K562 (cell line): Measurements from ENCODE around the gene ANKS1A. TPM values are rescaled to one million over a fixed set of nuclear protein-coding genes. Genes with fewer than 3 reads are reported as not detected.

Experiments
- ATAC-seq: fragments of 200-7000 bp; cut with Tn5 transposase; 3 replicates; pipeline ENCODE4 v1.9.1; 2020; ENCODE audit warnings: moderate library complexity
- BruUV-seq: library from RNA; stranded (reverse); fragments of 400-500 nt; replicated peaks from 2 replicates; lab custom pipeline; 2021; lab: Mats Ljungman, UMichigan
- CTCF ChIA-PET: fragments of 300-600 bp; formaldehyde crosslinking; extraction: SDS; loops from one replicate; lab custom pipeline; 2021; ENCODE audit warnings: low intra/inter-chr PET ratio; lab: Yijun Ruan, JAX
- POLR2A ChIA-PET: fragments of 300-600, 350-650 bp; sonication (Branson Sonifier 250); formaldehyde crosslinking; extraction: SDS; loops from one replicate; lab custom pipeline; 2021; ENCODE audit warnings: antibody characterized with exemption, inconsistent platforms; lab: Yijun Ruan, JAX
- DNase-seq, 4 experiments: peaks; one replicate each; pipeline versions ENCODE4 v3.0.0 to v3.0.0-alpha.2; 2011 to 2018; ENCODE audit warnings: low spot score in 3 of 4, mixed read lengths in 3 of 4; ENCODE audit errors: extremely low read depth in 1 of 4
- FAIRE-seq: peaks from 2 replicates; lab custom pipeline; 2011; peaks lifted over from hg19 to GRCh38; lab: Jason Lieb, UNC
- H2AFZ ChIP-seq: 2 replicates; pipeline ENCODE4 v1.6.0; 2011; ENCODE audit warnings: low read depth, low read length, control low read depth, inconsistent platforms
- H3K27ac ChIP-seq: fragments of 200-600 bp; 3 replicates; pipeline ENCODE4 v1.8.0; 2011; ENCODE audit warnings: low read depth, mild to moderate bottlenecking, control low read depth, inconsistent platforms, low read length, moderate library complexity, mixed read lengths; ENCODE audit errors: extremely low read depth
- H3K27me3 ChIP-seq, 2 experiments: fragments of 300-600 bp in 1 of 2; 2 replicates in 1 of 2; 3 replicates in 1 of 2; pipeline versions ENCODE4 v1.6.0 to v1.8.0; 2011; ENCODE audit warnings: inconsistent platforms in 2 of 2, low read length in 2 of 2, mild to moderate bottlenecking in 1 of 2, mixed read lengths in 1 of 2, moderate library complexity in 1 of 2; ENCODE audit not compliant: control insufficient read depth in 2 of 2, insufficient read depth in 2 of 2
- H3K36me3 ChIP-seq: fragments of 300-600 bp; 3 replicates; pipeline ENCODE4 v1.8.0; 2011; ENCODE audit warnings: mild to moderate bottlenecking, low read length, inconsistent platforms; ENCODE audit not compliant: control insufficient read depth, insufficient read depth
- H3K4me1 ChIP-seq, 2 experiments: fragments of 200-600 bp in 1 of 2; replicated peaks in 1 of 2; 2 replicates in 1 of 2; 3 replicates in 1 of 2; pipeline versions ENCODE4 v1.5.1 to v1.8.0; 2011; ENCODE audit warnings: inconsistent platforms in 2 of 2, low read length in 2 of 2, mild to moderate bottlenecking in 1 of 2, mixed read lengths in 1 of 2, moderate library complexity in 1 of 2; ENCODE audit not compliant: control insufficient read depth in 2 of 2, insufficient read depth in 2 of 2
- H3K4me2 ChIP-seq: 2 replicates; pipeline ENCODE4 v1.6.1; 2011; ENCODE audit warnings: low read length, control low read depth, inconsistent platforms, mixed read lengths; ENCODE audit not compliant: insufficient read depth
- H3K4me3 ChIP-seq: fragments of 200-600 bp; sonication (generic), shearing (Covaris generic); 2 replicates; pipeline ENCODE4 v1.5.1; 2016; ENCODE audit warnings: control low read depth, inconsistent platforms
- H3K79me2 ChIP-seq: fragments of 200-600 bp; 3 replicates; pipeline ENCODE4 v1.8.0; 2011; ENCODE audit warnings: low read length, inconsistent platforms; ENCODE audit not compliant: control insufficient read depth, insufficient read depth
- H3K9ac ChIP-seq, 2 experiments: 2 replicates each; pipeline versions ENCODE4 v1.6.0 to v1.6.1; 2011; ENCODE audit warnings: low read depth in 2 of 2, low read length in 2 of 2, control low read depth in 1 of 2, inconsistent platforms in 1 of 2, mild to moderate bottlenecking in 1 of 2, mixed read lengths in 1 of 2; ENCODE audit not compliant: insufficient read depth in 1 of 2
- H3K9me1 ChIP-seq: one replicate; pipeline ENCODE4 v1.6.0; 2011; ENCODE audit warnings: inconsistent platforms, mild to moderate bottlenecking, low read length, moderate library complexity; ENCODE audit not compliant: control insufficient read depth, insufficient read depth
- H3K9me3 ChIP-seq: replicated peaks from 2 replicates; pipeline ENCODE4 v1.5.1; 2011; ENCODE audit warnings: low read depth, low read length, inconsistent platforms; ENCODE audit not compliant: control insufficient read depth, insufficient read depth
- H4K20me1 ChIP-seq: replicated peaks from 2 replicates; pipeline ENCODE4 v1.6.1; 2011; ENCODE audit warnings: low read length, inconsistent platforms, mixed read lengths; ENCODE audit not compliant: control insufficient read depth, insufficient read depth
- CHD1 ChIP-seq: fragments of 200-600 bp; sonication (generic); IDR thresholded peaks from one replicate; pipeline ENCODE4 v1.6.1; 2012; ENCODE audit warnings: mild to moderate bottlenecking, moderate library complexity, low read length, inconsistent platforms
- POLR2A ChIP-seq: fragments of 450-650 bp; conservative IDR thresholded peaks from 2 replicates; pipeline ENCODE4 v1.6.1; 2016
- SIRT6 ChIP-seq: IDR thresholded peaks from one replicate; pipeline ENCODE4 v1.6.1; 2012; ENCODE audit warnings: low read depth, mild to moderate bottlenecking, control low read depth, inconsistent platforms, low read length, moderate library complexity
- SRSF3 ChIP-seq: fragments of 200-400 bp; formaldehyde crosslinking; IDR thresholded peaks from 2 replicates; pipeline ENCODE4 v1.6.1; 2016; ENCODE audit warnings: mild to moderate bottlenecking, low read length, moderate library complexity; ENCODE audit not compliant: insufficient read depth
- ZNF717 ChIP-seq: fragments of 250-450 bp; sonication (Bioruptor Pico); IDR thresholded peaks from 2 replicates; pipeline ENCODE4 v1.5.0; 2021
- WGBS: fragments of 100-300 bp; shearing (Covaris generic); methylation state at CpG from one replicate; pipeline ENCODE4 v1.1.6; 2016; ENCODE audit warnings: low coverage, mixed read lengths; ENCODE audit not compliant: insufficient coverage; ENCODE audit errors: missing lambda C conversion rate; 5-methylcytosine and 5-hydroxymethylcytosine counted together
- in situ Hi-C: fragments of 300-500 bp; cut with MboI; formaldehyde crosslinking; loops from 4 replicates; pipeline ENCODE4 v1.15.0; 2018; ENCODE audit warnings: inconsistent platforms, mixed read lengths
- intact Hi-C: fragments of 100-400 bp; cut with micrococcal nuclease; formaldehyde crosslinking; loops from 2 replicates; pipeline ENCODE4 v1.14.2; 2022
- polyA plus RNA-seq, 8 experiments: library from polyadenylated mRNA; depleted of rRNA in 4 of 8; stranded (reverse) in 5 of 8; unstranded in 3 of 8; fragments of >200 nt; fragmentation: Nextera tagmentation in 2 of 8; fragmentation: Illumina TruSeq in 1 of 8; extraction: Ambion mirVana in 2 of 8; extraction: Trizol in 1 of 8; gene quantifications; 2 replicates each; pipeline versions ENCODE4 v1.2.1 to v1.2.3, GENCODE V29; 2011 to 2014; ENCODE audit warnings: inconsistent platforms in 1 of 8, missing spikeins in 1 of 8
- total RNA-seq, 7 experiments: library from RNA; depleted of rRNA in 6 of 7; stranded (reverse); fragments of >200 nt in 6 of 7; fragmentation: Illumina TruSeq in 2 of 7; extraction: Trizol in 2 of 7; gene quantifications; 2 replicates each; pipeline versions ENCODE4 v1.2.1 to v1.2.3, GENCODE V29; 2011 to 2021; ENCODE audit warnings: low replicate concordance in 1 of 7
- TF ChIP-seq, protein P1 (sequence below), 3 experiments: IDR thresholded peaks in 2 of 3; conservative IDR thresholded peaks in 1 of 3; 2 replicates each; pipeline ENCODE4 v1.5.1; 2011 to 2012; ENCODE audit warnings: low read length in 3 of 3, mild to moderate bottlenecking in 3 of 3, control low read depth in 2 of 3, improper control_type of control experiment in 1 of 3, inconsistent platforms in 1 of 3, low read depth in 1 of 3, mixed read lengths in 1 of 3, moderate library complexity in 1 of 3; ENCODE audit not compliant: insufficient read depth in 2 of 3
- TF ChIP-seq, protein P2 (sequence below): sonication (generic); formaldehyde crosslinking; IDR thresholded peaks from 2 replicates; pipeline ENCODE4 v1.8.1; 2022; ENCODE audit warnings: missing genetic modification reagents
- TF ChIP-seq, protein P3 (sequence below): fragments of 450-650 bp; formaldehyde crosslinking; IDR thresholded peaks from 2 replicates; pipeline ENCODE4 v1.4.0; 2020; ENCODE audit warnings: mild to moderate bottlenecking, moderate library complexity

ANKS1A gene
- total and polyA plus RNA-seq, 9 of the 15 experiments (the other 6 are each of a cell fraction or from before 2014, with no cell fraction given) = 1.1 to 13.8 (median 5.3) TPM

- TF ChIP-seq SRSF3 = no peak
- no peak for TF ChIP-seq ZNF717 (CRISPR knock-in tag)
- TF ChIP-seq, protein P1, sequence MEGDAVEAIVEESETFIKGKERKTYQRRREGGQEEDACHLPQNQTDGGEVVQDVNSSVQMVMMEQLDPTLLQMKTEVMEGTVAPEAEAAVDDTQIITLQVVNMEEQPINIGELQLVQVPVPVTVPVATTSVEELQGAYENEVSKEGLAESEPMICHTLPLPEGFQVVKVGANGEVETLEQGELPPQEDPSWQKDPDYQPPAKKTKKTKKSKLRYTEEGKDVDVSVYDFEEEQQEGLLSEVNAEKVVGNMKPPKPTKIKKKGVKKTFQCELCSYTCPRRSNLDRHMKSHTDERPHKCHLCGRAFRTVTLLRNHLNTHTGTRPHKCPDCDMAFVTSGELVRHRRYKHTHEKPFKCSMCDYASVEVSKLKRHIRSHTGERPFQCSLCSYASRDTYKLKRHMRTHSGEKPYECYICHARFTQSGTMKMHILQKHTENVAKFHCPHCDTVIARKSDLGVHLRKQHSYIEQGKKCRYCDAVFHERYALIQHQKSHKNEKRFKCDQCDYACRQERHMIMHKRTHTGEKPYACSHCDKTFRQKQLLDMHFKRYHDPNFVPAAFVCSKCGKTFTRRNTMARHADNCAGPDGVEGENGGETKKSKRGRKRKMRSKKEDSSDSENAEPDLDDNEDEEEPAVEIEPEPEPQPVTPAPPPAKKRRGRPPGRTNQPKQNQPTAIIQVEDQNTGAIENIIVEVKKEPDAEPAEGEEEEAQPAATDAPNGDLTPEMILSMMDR (IDR thresholded peaks at IDR 0.05 in 2 of 3, conservative IDR thresholded peaks at IDR 0.05 in 1 of 3; ENCODE audit: insufficient read depth in 2 of 3, low read depth in 1 of 3, low read length in 3 of 3) = no peak
- TF ChIP-seq, all 486 proteins: peak for 0
These were observed 149.0 kb downstream of the ANKS1A start (continued) for GRCh38 chr6:35038076-35038475.

DNA sequence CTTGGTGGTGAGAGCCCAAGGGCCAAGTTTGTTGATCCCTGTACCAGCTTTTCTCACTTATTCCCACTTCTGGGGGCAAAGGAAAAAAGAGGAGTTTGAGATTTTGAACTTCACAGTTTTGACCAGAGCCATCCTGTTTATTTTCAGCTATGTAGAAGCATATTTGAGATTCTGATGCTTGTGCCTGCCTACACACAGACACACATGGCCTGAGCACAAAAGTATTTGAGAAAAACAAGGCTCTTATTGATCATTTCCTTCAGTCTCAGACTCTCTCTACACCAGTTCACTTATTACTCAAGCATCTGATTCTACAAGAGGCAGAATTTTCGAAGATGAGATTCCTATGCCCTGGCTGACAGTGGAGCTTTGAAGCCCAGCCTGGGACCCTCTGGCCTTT, 151.3 kb downstream of the ANKS1A start:
- 40% methylated on average over 1 of the region's 1 CpG for WGBS
- Histone ChIP-seq H3K9ac (no peak overlapping the region), H3K4me2 (no peak overlapping the region), H3K79me2 (no peaks in the 10 kb centered on the region), H3K27ac (no peak overlapping the region), H3K4me3 (no peak overlapping the region), H4K20me1 (0 out of 2 replicates have a peak, but pooled peaks cover under 1% of the 10 kb centered on the region), H2AFZ (no peak overlapping the region), H3K4me1 (no peaks in the 10 kb centered on the region), H3K9me1 (no peaks in the 10 kb centered on the region), H3K9me3 (no peaks in the 10 kb centered on the region), H3K36me3 (no peaks in the 10 kb centered on the region), H3K27me3 (no peaks in the 10 kb centered on the region)
- CTCF ChIA-PET = no interaction called here
- POLR2A ChIA-PET = interaction anchor here (0.8 to 1.6 kb wide), 3 partner anchors 10 to 13 kb away, joined by 3 to 7 read pairs (median 4); no protein-coding TSS in a partner anchor
- ATAC-seq (no peak), FAIRE-seq (no peak), DNase-seq (no peak)
- intact Hi-C loops (no loop called here), in situ Hi-C loops (no loop called here)
- no TSS peak for BruUV-seq
- TF ChIP-seq CHD1 (no peak), POLR2A (no peak), SIRT6 (no peak)
- TF ChIP-seq, protein P2, sequence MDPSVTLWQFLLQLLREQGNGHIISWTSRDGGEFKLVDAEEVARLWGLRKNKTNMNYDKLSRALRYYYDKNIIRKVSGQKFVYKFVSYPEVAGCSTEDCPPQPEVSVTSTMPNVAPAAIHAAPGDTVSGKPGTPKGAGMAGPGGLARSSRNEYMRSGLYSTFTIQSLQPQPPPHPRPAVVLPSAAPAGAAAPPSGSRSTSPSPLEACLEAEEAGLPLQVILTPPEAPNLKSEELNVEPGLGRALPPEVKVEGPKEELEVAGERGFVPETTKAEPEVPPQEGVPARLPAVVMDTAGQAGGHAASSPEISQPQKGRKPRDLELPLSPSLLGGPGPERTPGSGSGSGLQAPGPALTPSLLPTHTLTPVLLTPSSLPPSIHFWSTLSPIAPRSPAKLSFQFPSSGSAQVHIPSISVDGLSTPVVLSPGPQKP (CRISPR knock-in tag) = no peak
- TF ChIP-seq, protein P3, sequence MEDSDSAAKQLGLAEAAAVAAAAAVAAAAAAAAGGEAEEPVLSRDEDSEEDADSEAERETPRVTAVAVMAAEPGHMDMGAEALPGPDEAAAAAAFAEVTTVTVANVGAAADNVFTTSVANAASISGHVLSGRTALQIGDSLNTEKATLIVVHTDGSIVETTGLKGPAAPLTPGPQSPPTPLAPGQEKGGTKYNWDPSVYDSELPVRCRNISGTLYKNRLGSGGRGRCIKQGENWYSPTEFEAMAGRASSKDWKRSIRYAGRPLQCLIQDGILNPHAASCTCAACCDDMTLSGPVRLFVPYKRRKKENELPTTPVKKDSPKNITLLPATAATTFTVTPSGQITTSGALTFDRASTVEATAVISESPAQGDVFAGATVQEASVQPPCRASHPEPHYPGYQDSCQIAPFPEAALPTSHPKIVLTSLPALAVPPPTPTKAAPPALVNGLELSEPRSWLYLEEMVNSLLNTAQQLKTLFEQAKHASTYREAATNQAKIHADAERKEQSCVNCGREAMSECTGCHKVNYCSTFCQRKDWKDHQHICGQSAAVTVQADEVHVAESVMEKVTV = no peak
